Measurements from ENCODE around the gene PHIP. TPM values are rescaled to one million over a fixed set of nuclear protein-coding genes. Genes with fewer than 3 reads are reported as not detected.

The PHIP gene
- total and polyA plus RNA-seq, 2 of the 8 experiments (the other 6 are each of a cell fraction or from before 2014, with no cell fraction given), result 7.3 to 56.2 TPM

- no peak for TF ChIP-seq EP300 (IDR thresholded peaks at IDR 0.05; ENCODE audit: borderline replicate concordance in 1 of 2, low read depth in 2 of 2, low read length in 2 of 2)
- TF ChIP-seq SUZ12 (IDR thresholded peaks at IDR 0.05; ENCODE audit: low read length), result no peak
- TF ChIP-seq YY1 (IDR thresholded peaks at IDR 0.05; ENCODE audit: low read depth, low read length), result no peak
- no peak for TF ChIP-seq ZNF274 (IDR thresholded peaks at IDR 0.05; ENCODE audit: borderline replicate concordance, extremely low read depth, low read length)
- TF ChIP-seq TAF1 (IDR thresholded peaks at IDR 0.05; ENCODE audit: low read depth, low read length), result no peak
Observed at GRCh38 chr6:79101164-79101563, 23.1 kb upstream of the PHIP start (continued).

Measured in H1 (cell line).